ENCODE measurements around the gene FAM162A.

Gene FAM162A

DNA sequence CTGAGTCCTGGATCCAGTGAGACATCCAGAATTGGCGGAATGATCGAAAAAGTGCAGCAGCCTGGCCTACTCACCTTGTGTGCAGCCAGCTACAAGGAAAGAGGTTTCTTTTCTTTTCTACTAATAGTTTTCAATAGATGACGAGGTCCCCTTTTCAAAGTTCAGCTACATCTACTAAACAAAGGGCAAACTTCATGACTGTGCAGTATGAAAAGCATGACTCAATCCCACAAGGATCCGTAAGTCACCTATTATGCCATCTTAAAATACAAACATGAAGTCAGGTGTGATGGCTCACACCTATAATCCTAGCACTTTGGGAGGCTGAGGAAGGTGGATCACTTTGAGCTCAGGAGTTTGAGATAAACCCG is 17.6 kb upstream of the FAM162A start:
- Histone ChIP-seq H3K27me3 (ENCODE audit: insufficient read depth, low read depth, severe bottlenecking) (no peaks in the 10 kb centered on the region), H3K4me3 (ENCODE audit: low read depth, low read length) (no peak overlapping the region), H3K27ac (no peak overlapping the region), H3K9me3 (ENCODE audit: severe bottlenecking) (no peaks in the 10 kb centered on the region), H3K36me3 (peaks cover 25% of the 10 kb centered on the region)
- TF ChIP-seq, protein P1, sequence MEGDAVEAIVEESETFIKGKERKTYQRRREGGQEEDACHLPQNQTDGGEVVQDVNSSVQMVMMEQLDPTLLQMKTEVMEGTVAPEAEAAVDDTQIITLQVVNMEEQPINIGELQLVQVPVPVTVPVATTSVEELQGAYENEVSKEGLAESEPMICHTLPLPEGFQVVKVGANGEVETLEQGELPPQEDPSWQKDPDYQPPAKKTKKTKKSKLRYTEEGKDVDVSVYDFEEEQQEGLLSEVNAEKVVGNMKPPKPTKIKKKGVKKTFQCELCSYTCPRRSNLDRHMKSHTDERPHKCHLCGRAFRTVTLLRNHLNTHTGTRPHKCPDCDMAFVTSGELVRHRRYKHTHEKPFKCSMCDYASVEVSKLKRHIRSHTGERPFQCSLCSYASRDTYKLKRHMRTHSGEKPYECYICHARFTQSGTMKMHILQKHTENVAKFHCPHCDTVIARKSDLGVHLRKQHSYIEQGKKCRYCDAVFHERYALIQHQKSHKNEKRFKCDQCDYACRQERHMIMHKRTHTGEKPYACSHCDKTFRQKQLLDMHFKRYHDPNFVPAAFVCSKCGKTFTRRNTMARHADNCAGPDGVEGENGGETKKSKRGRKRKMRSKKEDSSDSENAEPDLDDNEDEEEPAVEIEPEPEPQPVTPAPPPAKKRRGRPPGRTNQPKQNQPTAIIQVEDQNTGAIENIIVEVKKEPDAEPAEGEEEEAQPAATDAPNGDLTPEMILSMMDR (IDR thresholded peaks at IDR 0.05; ENCODE audit: low read depth, low read length) = no peak
- DNase-seq = no peak

DNA sequence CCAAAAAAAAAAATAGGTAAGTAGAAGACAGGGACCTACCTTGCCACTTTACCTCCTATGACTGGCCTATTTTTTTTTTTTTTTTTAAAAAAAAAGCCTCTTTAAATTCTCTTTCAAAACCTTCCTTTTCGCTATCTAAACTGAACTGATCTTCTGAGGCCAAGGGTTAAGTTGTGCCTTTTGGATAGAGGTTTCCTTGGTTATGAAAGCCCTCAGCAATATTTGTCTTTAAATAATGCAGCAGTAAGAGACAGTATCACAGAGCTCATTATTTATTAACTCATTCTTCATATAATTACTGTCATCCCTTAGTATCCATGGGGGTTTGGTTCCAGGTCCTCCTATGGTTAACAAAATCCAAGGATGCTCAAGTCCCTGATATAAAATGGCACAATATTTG is 9.9 kb upstream of the FAM162A start:
- peaks cover 9% of the 10 kb centered on the region for H3K36me3 ChIP-seq
- TF ChIP-seq, protein P1 (IDR thresholded peaks at IDR 0.05; ENCODE audit: low read depth, low read length) = no peak

DNA sequence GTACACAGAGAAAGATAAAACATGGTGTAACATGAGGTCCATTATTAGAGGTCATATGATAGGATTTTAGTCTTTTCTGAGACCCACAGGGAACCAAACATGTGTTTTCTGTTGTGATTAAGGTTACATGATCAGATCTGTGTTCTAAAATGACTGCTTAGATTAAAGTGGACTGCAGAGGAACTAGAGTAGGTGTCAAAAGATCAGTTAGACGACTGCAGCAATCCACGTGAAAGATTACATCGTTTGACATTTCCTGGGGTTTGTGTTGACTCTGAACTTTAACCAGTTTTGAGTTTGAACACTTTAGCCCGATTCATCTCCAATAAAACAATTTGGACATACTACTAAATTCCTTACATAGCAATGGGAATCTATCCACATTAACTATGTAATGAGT is 6.0 kb upstream of the FAM162A start:
- no peaks in the 10 kb centered on the region for H3K9me3 ChIP-seq (ENCODE audit: severe bottlenecking)
- no peak overlapping the region for H3K27ac ChIP-seq
- no peaks in the 10 kb centered on the region for H3K27me3 ChIP-seq (ENCODE audit: insufficient read depth, low read depth, severe bottlenecking)
- H3K36me3 ChIP-seq = no peaks in the 10 kb centered on the region; the same call in 1 of the 2 replicates
- TF ChIP-seq, protein P1 (IDR thresholded peaks at IDR 0.05; ENCODE audit: low read depth, low read length) = no peak
- DNase-seq = no peak
- H3K4me3 ChIP-seq (ENCODE audit: low read depth, low read length) = no peak overlapping the region

More for the DNA sequence above, 9.9 kb upstream of the FAM162A start:
- no peaks in the 10 kb centered on the region for H3K27me3 ChIP-seq (ENCODE audit: insufficient read depth, low read depth, severe bottlenecking)
- DNase-seq = no peak
- no peak overlapping the region for H3K27ac ChIP-seq
- H3K9me3 ChIP-seq (ENCODE audit: severe bottlenecking) = no peaks in the 10 kb centered on the region
- no peak overlapping the region for H3K4me3 ChIP-seq (ENCODE audit: low read depth, low read length)

DNA sequence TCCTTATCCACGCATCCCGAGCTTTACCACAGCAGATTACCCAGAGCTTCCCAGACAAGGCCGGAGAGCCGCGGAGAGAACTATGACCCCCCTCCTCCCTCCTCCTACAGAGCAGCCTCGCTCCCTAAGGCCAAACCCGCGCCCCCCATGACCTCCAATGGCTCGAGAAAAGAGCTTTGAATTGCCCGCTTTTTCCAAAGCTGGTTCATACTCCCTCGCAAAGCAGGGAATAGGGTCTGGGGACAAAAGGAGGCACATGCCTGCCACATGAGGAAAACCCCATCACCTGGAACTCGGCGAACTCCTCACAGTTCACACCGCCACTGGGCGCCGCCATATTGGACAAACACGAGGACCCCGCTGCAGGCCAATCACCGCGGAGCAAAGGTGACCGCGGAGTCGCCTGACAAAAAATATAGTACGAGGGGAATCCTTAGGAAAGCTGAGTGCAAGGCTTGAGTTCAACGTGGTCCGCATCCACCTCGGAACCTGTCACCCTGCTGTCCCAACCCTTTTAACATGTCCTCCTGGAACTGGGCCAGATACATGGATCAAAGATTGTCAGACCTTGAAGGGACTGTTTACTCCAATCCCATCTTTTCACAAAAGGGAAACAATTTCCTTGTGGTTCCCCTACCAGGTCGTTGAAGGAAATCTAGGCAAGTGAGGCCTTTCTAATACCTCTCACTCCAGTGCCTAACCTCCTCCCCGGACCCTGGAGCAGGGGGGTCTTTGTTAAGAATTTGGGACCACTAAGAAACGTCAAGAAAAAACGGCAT is 905 bp upstream of the FAM162A start, which contains the start of gene MIX23:
TSS of gene MIX23 (minus strand) at position 344 of the 779 bp plus-strand sequence. CDS start at position 337, 7 bp downstream.
- H3K27me3 ChIP-seq (ENCODE audit: insufficient read depth, low read depth, severe bottlenecking) = no peaks in the 10 kb centered on the region
- no peaks in the 10 kb centered on the region for H3K9me3 ChIP-seq (ENCODE audit: severe bottlenecking)
- TF ChIP-seq, protein P1 (IDR thresholded peaks at IDR 0.05; ENCODE audit: low read depth, low read length) = no peak
- H3K36me3 ChIP-seq = no peaks in the 10 kb centered on the region; the same call in 1 of the 2 replicates
- H3K27ac ChIP-seq = peak within 1 kb of the TSS; percentile 84
- DNase-seq = peak; percentile 94
- peak within 1 kb of the TSS; percentile 71 for H3K4me3 ChIP-seq (ENCODE audit: low read depth, low read length)

DNA sequence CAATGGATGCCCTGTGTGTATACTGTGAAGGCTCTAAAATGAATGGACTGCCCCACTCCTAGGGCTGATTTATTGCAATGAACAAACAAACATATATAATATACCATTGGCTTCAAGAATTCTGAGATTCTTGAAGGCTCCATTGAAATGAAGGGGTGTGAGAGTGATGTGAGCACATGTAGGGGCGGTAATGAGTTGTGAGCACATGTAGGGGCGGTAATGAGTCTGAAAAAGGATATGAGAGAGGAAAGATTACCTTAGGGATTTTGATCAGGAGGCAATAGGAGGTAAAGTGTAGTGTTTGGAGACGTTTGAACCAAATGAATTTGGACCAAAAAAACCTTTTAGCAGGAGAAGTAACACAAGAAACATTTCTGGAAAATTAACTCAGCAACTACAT is 3.7 kb downstream of the FAM162A start:
- Histone ChIP-seq H3K27me3 (ENCODE audit: insufficient read depth, low read depth, severe bottlenecking) (no peaks in the 10 kb centered on the region), H3K4me3 (ENCODE audit: low read depth, low read length) (no peak overlapping the region), H3K36me3 (no peaks in the 10 kb centered on the region), H3K27ac (no peak overlapping the region), H3K9me3 (ENCODE audit: severe bottlenecking) (no peaks in the 10 kb centered on the region)
- DNase-seq = no peak
- TF ChIP-seq, protein P1 (IDR thresholded peaks at IDR 0.05; ENCODE audit: low read depth, low read length) = no peak

All from WERI-Rb-1 (cell line).